Stimulated activated CD4-positive, alpha-beta T cell treated with anti-CD3 and anti-CD28 coated beads, Interleukin-1b, Interleukin-23, amount 100 ng/mL, for 1 hour (primary cell): Measurements from ENCODE around the gene DOCK4.

ENCODE experiments used
- DNase-seq, 2 donors: peaks; one replicate each; pipeline ENCODE4 v3.0.0-alpha.2; 2020; ENCODE audit warnings: low read depth in 2 of 2

DOCK4 gene

DNA sequence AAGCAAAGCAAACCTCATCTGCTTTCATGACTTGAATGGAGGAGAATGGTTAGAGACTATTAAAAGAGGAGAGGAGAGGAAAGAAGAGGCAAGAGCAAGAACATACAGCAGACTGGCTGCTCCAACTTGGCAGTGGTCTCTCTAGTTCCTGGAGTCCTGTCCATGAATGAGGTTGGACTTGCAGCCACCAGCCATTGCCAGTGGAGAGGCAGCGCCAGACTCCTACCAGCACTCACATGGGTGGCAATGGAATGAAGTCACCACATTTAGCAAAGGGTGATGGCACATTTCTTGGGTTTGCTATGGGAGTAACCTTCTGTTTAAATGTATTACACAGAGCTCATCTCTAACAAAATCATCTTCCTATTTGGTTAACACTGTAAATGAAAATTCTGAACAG lies 386.1 kb downstream of the DOCK4 start:
- DNase-seq = no peak

DNA sequence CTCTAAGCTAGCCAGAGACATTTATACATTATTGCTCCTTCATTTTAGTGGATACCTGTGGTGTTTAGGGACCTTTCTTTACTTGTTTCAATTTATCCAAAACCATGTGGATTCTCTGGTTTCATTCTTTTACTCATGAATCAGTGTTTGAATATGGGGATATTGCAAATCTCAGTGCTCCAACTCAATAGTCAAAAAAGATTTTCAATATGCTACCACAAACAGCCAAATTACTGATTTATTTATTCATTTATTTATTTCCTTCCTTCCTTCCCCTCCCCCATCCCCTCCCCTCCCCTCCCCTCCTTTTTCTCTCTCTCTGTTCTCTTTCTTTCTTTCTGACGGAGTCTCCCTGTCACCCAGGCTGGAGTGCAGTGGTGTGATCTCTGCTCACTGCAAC lies 390.8 kb downstream of the DOCK4 start:
- DNase-seq = no peak

DNA sequence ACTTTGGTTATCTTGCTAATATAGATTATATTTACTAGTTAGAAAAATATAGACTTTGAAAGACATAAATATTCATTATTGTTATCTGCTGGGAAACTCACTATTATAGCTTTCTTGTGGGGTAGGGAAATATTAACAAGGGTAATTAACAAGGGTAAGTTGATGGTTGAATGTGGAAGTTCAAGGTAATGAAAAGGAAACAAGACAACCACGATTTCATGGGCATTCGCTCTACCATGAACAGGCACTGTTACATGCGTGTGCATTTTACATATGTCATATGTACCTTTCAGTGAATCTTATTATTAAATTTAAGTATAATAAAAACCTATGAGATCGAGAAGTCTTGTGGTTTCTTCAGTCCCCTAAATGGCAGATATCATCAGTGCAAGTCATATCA lies 392.9 kb downstream of the DOCK4 start:
- no peak for DNase-seq

DNA sequence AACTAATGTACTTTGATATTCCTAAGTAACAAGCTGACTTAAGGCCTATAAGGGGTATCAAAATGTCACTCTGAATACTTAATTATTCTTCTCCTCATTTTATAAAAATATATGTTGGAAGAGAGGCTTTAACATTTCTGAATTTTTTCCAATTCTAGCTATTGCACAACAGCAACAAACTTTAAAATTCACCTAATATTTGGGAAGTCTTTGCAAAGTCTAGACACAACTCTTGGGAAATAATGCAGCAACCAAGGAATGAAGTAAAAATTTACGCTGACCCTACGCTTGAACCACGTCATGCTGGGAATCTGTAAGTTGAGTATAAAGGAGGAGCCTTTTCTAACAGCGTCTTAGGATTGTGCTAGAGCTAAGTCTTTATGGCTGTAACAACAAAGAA lies 400.0 kb downstream of the DOCK4 start:
- no peak for DNase-seq

DNA sequence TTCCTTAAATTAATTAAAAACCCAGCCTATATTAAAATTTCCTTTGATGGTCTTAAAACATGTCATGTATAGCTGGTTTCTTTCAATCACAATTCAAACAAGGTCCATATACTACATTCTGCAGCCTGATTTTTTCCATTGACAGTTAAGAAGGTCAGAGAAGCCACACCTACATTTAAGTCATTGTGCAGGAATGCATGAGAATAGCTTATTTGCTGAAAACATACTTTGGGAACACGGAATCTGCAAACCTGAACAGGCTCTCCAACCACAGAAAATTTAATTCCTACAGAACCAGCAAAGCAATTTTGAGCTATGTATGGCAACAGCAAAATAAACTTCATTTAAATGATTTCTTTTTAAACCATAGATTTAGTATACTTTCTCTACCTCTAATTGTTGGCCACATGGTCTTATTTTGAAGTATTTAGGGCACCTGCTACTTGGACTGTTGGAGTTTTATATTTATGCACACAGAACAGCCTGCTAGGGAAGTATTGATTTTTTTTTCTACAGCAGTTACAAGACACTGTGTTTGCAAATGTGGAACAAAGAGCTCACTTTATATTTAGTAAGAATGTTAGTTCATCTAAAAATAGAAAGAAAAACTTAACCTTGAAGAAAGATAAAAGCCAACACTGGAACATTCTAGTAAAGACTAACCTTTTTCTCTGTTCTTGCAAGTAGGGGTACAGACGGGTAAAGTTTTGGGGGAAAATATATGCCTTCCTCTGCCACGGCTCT lies 403.0 kb downstream of the DOCK4 start:
- no peak for DNase-seq

DNA sequence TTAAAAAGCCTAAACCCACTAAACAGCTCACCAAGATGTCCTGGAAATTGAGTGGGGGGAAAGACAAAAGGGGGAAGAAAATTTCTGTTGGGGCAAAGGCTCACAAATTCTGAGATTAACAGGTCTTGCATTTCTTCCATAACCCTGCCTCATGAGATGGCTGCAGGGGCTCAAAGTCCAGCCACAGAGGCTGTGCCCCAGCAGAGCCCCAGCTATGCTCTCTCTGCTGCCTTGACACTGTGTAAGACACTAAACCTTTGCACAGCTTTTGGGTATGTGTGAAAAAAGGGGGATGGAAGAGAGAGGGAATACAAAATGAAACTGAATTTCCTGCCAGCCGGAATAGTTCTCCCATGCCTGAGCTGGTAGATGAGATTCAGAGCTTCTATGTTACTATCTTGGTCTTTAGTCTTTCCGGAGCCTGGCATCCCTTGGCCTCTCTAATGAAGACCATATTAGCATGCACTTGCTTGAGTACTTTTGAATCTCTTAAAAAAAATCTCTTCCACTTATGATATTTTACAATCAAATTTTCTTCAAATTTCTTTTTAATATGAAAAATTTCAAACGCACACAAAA lies 403.9 kb downstream of the DOCK4 start:
- no peak for DNase-seq

DNA sequence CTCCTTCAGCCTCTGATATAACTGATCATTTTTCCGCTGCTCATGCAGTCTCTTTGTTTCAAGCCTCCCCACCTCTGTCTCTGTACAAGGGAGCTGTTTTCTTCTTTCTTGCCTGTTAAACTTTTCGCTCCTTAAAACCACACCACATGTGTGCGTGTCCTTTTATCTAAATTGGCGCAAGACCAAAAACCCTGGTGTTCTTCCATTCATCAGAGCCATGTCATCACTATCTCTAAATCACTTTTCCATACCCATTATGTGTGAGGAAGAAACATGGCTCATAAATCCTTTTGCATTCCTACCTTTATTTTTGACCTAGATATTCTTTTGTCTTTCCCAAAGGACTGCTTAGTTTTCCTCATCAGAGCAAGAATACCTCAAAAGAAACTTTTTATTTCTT lies 404.9 kb downstream of the DOCK4 start:
- no peak for DNase-seq

DNA sequence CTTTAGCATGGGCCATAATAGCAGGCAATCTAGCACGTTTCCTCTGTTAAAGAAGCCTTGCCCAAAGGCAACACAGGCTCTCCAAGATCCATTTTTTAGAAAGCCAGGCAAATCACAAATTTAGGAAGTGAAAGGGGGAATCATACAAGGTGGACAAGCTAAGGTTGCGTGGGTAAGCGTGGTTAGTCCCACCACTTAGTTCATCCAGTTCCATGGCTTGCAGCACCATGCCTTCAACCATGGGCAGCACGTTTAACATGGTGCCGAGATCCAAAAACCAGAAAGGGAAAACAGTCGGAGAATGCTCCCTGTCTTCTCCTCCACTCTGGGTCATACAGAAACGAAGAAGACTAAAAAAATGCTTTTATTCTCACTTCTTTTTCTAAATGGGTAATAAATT lies 409.5 kb downstream of the DOCK4 start:
- no peak for DNase-seq

DNA sequence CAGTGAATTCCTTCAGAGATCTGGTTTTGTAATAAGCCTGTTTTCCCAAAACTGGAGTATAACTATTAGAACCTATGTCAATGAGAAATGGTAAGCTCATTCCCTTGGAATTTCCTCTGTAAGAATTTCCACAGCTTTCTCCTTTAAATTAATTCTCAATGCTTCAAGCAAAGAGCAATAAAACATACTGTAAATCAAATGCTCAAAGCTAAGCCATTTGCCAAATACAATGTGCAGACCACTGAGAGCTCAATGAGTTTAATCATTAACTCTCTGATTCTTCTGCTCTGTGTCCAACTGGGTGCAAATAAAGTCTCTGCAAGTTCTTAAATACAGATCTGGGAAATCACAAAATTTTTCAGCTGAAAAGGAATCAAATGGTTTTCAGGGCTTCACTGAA lies 416.3 kb downstream of the DOCK4 start:
- no peak for DNase-seq

DNA sequence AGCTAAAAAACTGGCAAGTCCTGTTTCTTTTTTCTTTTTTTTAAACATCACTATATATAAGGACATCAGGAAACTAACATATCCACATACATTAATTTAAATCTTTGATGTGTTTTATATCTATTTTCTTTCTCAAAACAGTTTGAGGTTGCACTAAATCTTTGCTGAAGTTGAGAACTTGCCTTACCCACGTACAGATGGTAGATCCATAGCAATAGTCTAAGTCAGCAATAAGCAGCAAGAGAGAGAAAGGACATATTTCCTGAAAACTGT lies 417.2 kb downstream of the DOCK4 start:
- no peak for DNase-seq

DNA sequence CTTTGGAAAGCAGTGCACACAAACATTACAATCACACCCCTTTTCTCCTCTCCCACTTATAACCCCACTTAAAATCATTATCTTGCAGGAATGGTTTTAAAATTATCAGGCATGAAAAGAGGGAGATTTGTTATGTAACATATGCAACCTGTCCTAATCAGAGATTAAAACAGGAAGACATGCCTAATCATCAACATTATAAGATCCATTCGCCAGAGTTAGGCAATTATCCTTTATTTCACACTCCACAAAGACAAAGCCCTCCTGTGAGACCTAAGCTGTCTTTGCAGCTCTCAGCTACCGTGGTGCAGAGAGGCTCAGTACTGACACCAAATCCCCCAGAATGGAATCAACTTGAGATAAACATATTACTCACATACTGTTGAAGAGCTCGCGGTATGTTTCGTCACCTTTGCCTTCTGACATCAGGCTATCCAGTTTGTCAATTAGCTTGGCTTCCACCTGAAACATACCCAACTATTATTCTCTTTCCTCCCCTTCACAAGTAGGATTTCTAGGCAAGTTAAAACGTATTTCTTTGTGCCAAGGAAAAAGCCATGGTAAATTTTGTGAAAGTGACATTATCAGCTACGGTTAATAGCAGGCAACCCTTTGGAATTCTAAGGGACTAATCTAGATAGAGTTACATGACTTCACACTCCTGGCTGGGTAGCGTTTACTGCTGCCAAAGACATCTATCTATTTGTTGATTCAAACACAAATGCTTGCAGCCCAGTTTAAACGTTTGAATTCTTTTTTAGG lies 417.7 kb downstream of the DOCK4 start:
- no peak for DNase-seq

DNA sequence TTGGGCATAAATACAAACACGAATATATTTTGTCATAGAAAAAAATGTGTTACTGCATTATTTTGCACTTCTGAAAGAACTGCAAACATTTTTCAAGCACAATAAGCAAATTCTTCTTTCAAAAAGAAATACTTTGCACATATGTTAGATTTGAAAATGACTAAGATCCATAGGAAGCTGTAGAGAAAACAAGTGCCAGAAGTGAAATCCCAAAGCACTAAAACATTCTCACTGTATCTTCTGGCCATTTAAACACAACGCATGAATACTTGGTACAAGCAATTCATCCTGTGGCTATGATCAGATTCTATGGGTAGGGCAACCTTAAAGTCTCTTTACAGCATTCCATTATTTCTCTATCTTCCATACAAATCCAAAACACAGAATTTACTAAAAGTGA lies 418.5 kb downstream of the DOCK4 start:
- DNase-seq = no peak

DNA sequence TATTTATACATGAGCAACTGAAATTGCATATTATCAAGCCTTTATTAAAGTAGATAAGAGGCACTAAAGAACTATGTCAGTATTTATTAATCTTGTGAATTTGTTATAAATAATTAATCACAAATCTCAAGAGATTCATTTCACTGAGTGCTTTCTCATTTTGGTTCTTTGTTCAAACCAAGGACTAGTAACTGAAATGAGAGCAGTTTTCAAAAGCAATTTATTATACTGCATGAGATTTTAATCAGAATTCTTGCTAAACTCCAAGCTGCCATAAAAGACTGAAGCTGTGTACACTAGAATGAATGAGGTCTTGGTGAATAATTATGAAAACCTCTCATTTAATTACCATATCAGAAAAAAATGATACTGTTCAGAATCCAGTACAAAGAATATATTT lies 419.1 kb downstream of the DOCK4 start:
- no peak for DNase-seq

DNA sequence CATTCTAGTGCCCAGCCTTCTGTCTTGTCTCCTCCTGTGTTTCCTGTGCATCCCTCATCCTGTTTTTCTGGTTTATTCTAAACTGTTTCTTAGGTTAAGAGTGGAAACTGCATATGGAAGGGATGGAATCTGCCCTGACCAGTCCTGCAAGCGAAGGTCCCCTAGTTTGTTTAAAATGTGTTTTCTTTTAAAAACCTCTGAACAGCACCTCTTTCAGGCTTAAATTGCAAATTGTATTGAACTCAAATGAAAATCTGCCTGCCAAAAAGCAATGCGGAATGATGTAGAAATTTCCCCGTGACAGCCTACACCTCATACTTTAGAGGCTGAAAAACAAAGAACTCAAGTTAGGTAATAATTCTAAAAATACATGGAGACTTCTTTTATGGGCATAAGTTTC lies 421.1 kb downstream of the DOCK4 start:
- no peak for DNase-seq

DNA sequence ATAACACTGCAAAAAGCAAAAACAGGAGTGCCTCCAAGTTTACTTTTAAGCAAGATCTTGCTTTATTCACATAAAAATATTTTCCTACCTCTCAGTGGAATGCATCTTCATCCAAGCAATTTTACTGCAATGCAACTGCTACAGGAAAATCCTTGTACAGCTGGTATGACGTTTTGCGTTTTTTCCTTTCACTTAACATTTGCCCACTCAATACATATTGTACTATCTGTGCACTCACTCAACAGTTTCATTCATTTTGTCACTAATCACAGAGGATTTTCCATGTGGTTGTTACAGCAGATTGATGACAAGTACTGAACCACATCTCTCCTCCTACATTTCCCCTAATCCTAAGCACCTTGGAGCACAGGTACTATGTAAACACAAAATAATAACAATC lies 421.9 kb downstream of the DOCK4 start:
- no peak for DNase-seq

DNA sequence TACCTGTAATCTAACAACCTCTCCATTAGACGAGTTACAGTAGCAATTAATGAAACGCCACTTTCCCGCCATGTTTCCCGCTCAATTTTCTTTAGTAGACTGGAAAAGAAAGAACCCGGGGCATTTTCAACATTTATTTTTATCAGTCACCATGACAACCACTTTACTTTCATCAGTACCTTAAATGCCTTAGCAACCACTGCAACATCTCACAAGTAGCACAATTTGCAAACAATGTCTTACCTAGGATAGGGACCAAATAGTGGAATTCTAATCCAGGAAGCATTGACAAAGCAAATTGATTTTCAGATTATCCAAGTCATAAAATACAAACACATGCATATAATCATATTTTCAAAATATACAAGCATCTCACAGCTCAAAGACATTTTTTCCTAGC lies 422.3 kb downstream of the DOCK4 start:
- DNase-seq = no peak

DNA sequence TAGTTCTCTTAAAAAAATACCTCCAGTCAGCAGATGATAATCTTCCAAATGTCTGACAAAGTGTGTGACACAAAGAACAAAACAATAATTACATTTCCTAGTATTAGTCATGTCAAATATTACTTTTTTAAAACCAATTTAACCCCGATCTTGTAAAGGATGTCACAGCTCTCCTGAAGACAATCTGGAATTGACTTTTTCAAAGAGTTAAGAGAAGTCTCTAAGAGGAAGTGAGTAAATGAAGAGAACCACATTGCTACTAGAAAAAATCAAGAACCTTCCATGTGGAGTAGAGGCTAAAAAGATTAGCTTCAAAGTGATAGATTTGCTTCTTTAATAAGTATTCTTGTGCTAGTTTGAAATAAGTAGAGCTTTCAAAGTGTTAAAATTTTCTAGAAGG lies 425.7 kb downstream of the DOCK4 start:
- DNase-seq = no peak

DNA sequence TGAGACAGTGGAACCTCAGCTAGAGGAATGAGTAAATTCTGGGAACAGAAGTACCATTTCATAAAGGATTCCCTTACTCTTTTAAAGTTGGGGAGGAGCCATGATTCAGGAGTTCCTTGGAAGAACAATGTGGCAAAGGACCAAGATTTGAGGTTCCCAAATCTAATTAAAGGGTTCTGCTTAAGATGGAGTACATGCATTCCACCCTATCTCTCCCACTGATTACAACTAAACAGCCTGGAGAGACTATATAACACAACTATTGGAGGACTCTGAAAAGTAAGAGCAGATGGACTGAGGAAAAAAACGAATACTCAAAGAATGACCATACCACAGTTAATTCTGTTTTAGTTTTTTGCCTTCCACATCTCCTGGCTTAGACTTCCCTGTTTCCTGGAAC lies 431.0 kb downstream of the DOCK4 start:
- DNase-seq = no peak

DNA sequence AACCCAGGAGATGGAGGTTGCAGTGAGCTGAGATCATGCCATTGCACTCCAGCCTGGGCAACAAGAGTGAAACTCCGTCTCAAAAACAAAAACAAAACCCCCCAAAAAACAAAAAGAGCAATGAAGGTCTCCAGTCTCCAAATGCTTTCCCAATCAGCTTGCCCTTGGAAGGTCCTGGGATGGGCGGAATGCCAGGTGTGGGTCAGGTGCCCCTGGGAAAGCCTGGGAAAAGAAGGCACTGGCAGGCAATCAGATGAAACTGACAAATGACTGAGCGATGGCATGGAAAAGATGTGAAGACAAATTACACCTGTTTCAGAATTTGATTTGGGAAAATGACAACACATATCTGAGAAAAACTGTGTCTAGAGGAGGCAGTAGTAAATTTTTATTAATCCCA lies 433.5 kb downstream of the DOCK4 start:
- DNase-seq = no peak

DNA sequence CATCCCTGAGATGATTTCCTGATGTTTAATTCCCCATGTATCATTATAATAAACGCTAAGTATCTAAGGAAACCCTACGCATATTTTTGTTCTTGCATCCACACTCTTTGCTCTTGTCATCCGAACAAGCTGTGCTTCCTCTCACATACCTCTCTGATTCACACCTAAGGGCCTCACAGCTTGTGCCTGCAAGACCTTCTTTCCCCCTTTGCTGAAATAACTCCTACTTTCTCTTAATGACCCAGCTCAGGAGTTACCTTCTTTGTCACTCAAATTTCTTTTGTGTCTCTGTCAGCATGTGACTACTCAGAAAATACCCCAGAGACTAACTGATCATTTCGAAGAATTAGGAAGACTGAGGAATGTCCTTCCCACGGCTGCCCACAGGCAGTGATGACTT lies 434.6 kb downstream of the DOCK4 start:
- no peak for DNase-seq

DNA sequence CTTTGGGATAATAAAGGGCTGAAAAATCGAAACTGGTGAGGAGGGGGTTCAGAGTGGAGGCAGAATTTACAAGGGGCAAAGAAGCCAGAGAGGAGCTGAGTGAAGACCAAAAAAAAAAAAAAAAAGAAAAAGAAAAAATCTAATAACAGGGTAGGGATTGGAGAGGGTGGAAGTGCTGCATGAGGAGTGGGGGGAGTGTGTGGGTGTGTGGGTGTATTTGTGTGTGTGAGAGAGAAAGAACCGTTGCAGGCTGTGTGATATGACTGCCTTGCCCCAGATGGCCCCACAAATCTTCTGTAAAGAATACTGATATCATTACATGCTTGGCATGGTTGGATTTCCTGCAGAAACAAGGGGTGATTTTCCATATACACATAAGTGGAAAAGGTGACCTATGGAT lies 436.1 kb downstream of the DOCK4 start:
- no peak for DNase-seq

DNA sequence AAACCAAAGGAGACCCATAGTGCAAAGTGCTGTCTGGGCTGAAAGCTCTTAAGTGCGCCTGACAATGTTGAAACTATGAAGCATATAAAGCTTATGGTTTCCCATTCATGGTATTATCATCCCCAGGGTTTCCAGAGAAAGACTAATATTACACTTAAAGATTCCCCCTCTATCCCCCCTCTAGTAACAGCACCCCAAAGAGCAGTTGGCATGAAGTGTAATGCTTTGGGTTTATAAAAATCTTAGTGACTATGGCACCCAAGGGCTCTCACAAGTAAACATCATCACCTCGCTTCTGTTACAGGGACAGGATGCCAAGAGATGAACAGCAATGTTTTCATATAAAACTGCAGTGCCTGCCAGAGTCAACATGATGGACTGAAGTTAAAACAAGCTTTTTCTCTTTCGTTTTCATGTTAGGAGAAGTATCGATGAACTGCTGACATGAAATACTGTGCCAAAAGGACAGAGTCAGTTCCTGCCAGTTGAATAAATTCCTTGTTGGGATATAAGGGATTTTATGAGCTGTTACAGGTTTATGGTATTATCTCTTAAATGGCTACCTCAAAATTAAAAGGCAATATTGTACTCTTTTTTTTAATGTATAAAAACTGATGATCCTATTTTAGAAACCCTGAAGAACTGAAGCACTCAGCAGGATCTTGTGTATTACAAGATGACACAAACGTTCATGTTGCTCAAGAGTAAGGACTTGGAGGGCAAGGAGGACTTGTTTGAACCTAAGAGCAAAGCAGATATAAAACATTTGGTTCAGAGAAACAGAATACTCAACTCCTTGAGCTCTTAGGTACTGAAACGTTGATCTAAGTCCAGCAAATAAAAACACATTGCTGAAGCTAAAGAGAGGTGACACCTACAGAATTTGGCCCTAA lies 440.2 kb downstream of the DOCK4 start:
- DNase-seq = no peak
